HG02981 (cell line): ENCODE results near the gene IL23R.

ENCODE experiments used
- ATAC-seq: cut with Tn5 transposase; IDR thresholded peaks from one replicate; pipeline ENCODE4 v1.9.1; 2021; ENCODE audit warnings: mild to moderate bottlenecking, moderate library complexity; ENCODE audit not compliant: unreplicated experiment

IL23R gene

DNA sequence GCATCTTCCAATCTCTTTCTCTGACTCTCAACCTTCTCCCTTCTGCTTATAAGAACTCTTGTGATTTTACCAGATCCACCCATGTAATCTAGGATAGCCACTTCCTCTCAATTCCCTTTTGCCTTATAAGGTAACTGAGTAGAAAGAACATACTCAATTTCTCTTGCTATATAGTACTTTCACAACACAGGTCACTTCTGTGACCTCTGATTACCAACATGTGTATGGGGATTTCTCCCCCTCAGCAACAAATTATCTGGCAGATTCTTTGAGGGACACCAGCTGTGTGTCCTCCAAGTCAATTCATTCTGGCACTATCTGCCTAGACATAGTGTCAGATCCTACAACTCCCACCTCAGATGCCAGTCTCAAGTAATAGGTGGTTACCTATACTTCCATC is 62.5 kb downstream of the IL23R start:
- peak; percentile 59 for ATAC-seq

DNA sequence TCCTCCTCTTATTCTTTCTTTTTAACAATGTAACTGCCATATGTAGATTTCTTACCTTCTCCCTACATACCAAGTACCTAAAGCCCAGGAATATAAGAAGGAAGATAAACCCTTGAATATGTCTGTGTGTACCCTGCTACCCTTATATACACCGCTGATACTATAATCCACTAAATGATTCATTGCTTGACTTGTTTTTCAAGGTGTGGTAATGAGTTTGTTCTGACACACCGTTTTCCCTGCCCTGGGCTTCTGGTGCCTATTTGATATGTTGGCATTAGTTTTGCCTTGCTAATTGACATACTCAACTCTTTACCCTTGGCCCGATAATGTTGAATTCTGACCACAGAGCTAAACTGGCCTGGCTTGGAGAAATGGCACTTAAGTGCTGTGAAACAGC is 64.3 kb downstream of the IL23R start:
- no peak for ATAC-seq

DNA sequence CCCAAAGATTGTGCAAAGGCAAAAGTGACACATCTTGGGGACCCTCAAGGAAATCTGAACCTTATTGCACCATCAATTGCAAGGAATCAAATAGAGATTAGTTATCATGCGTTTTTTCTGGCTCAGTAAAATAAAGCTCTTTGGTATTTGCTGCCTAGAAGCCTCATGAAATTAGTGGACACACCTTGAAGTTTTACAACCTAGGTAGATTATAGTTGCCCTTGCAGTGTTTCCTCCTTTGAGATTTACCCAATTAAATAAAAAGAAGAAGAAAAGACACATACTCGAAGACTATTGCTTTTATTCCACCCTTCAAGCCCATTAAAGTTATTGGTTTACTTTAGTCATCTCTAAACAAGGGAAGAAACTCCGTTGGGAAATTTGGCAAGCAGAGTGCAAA is 70.0 kb downstream of the IL23R start:
- ATAC-seq: no peak

DNA sequence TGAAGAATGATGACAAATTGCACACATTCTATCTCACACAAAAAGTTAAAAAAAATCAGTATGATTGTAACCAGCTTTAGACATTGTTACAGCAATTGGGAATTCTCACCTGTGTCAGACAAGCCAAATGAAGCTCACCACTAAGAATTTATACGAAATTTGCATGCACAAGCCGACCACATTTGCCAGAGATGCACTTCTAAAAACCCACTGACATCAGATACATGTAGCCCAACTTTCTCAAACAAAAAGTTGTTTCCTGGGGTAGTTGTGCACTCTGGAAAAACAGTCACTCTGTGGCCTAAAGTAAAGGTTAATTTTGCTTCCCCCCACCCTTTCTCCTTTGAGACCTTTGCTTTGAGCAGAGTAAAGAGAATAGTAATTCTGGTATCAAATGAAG is 73.5 kb downstream of the IL23R start:
- ATAC-seq: no peak

DNA sequence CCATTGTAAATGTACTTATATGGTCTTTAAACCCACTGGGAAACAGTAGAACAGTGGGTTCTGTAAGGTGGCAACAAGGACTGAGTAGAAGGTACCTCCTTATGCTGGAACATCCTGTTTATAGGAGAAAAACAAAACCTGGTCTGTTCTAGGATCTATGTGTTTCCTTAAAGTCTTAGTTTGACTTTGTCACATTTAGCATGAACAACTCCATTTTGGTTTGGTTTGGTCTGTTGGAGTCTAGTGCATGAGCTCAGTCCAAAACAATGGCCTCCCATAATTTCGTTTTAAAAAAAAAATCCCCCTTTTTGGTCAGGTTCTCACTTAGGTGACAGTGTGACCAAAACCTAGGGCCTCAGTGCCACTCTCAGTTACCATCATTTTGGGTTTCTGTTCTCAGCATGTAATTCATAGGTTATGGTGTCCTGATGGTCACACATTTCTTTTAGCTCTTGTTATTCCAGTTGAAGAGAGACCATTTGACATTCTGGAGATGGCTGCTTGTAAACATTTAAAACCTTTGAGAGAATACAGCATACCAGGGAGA is 75.0 kb downstream of the IL23R start:
- ATAC-seq: no peak

DNA sequence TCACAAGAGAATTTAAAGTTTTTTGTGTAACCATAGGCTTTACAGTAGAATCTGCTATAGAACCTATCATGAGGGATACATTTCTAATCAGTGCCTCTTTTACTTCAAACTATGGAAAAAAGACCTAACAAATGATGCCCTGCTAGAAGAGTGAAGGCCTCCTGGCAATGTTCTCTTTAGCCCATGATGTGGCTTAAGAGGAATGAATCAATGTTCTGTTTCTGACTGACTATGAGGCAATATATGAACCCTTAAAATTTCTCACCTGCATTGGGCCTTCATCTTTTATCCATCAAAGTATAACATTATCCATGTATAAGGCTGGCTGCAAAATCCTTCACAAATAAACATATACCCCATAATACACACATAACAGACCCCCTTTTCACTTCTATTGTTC is 75.8 kb downstream of the IL23R start:
- ATAC-seq: no peak

DNA sequence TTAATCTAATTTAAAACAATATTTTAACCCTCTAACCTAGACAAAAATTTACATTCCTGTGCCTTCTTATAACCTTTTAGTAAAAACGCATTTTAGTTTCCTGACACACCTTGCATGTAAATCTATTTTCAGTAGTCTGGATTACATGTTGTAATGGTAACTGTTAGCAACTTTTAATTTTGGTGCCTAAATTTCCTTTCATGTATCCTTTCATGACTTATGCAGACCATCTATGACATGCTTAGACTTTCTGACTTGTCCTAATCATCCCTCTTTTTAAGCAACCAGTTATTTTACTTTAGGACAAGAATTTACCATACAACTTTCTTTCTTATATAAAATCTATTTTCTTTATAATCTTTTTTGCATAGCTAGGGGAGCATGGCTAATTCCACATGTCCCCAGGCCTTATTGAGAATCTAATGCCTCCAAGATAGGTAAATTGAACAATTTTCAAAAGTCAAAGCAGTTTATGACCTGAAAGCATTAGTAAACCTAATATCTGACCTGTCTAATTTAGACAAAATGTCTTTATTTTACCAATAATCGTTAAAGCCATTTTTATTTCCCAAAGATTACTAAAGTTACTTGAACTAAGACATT is 83.9 kb downstream of the IL23R start:
- no peak for ATAC-seq

DNA sequence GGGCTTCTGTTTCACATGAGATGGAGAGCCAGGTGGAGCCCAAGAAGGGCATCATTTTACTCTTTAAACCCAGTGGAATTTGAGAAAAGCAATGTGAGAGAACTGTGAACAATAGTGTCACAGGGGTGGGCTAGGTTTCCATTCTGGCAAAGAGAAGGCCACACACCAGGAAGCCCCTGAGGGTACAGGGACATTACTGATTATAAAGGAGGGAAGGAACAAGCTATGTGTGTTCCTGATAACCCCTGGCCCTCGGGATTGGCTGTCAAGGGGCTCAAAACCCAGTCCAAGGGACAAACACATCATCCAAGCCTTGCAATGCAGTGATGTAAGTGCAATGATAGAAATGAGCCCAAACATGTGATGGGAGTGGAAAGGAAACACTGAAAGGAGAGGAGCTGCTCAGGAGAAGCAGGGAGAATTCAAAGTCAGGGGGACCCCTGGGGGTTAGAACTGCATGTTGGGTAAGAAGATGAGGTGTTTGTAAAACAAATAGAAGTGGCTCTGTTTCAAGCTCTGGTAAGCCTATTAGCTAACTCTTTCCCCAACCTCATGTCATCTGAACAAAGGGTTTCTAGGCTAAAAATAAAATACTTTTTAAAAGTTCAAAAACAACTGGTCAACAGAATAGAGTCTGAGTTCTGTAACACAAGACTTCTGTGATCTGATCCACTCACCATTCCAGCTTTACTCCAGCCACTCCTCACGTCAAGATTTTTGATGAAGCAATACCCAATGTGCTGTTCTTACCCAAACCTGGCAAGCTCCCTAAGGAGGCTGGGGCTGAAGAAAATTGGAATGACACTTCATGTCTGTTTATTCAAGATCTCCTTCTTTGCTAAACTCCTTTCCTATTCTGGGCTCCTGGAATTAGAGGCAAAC is 90.3 kb downstream of the IL23R start:
- ATAC-seq: no peak

DNA sequence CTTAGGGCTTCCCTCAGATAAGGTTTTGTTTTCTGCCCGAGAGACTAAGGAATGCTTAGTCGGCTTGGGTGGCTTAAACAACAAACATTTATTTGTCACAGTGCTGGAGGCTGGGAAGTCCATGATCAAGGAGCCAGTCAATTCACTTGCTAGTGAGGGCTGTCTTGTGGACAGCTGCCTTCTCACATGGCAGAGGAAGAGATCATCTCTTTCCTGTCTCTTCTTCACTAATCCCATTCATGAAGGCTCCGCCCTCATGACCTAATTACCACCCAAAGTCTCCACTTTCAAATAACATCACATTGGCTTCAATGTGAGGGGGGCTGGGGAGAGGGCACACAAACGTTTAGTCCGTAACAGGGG is 90.9 kb downstream of the IL23R start:
- no peak for ATAC-seq

DNA sequence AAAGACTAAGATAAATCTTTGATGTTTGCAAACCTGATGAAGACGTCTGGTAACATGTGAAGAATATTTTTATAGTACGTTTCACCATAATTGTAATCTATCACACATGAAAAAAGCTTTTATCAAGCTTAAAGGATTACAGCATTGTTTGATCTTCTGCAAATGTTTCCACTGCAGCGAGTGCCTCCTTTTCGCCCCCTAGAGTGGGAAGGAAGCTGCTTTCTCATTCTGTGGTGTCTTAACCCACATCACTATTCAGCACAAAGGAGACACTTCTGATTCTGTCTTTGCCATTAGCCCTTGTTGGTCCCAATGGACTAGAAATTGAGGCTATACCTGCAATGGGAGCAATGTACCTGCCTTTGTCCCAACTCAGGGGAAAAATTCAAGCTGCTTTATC is 95.4 kb downstream of the IL23R start:
- no peak for ATAC-seq

DNA sequence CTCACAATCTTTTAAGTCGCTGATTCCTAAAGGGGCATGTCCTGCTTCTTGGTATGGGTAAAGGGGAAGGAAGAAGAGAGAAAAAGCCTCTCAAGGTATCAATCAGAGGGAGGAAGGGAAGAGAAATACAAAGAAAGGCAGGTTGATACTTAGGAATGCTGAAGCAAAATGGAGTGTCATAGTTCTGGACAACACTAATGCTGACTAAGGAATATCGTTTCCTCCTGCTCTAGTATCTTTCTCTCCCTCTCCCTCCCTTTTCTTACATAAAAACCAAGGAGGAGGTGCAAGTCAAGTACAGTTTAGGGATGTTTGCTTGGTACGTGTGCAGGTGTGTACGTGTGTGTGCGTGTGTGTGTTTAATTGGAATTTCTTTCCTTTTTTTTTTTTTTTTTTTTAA is 96.5 kb downstream of the IL23R start:
- no peak for ATAC-seq

DNA sequence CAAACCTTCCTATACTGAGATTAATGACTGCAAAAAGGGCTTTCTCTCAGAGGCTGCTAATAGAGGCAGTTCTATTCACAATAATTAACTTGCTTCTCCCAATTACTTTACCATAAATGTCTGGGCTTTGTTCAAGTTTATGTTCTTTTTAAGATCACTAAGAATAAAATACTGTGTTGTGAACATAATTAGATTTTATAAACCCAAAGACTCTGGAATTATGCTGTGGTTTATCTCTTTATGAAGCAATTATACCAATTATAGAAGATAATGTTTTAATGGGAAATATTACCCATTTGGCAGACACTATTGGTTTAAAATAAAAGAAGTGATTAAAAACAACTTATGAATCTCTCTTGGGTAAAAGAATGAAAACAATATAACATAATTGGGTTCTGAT is 97.9 kb downstream of the IL23R start:
- ATAC-seq: no peak

DNA sequence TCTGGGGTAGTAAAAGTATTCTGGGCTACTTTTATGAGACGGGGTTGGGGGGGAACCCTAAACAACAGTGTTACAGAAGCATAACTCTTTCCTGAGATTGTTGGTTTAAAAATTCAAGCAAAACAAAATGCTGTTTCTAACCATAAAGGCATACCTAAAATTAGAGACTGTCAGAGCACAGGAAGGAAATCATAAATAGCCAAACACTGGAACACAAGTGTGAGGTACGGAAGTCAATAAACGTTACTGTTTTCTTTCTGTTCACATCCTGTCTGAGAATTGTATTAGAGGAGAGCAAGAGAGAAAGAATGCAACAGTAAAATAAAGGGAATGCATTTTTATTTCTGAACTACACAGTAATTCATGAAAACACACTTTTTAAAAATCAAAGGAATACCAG is 98.6 kb downstream of the IL23R start:
- no peak for ATAC-seq

DNA sequence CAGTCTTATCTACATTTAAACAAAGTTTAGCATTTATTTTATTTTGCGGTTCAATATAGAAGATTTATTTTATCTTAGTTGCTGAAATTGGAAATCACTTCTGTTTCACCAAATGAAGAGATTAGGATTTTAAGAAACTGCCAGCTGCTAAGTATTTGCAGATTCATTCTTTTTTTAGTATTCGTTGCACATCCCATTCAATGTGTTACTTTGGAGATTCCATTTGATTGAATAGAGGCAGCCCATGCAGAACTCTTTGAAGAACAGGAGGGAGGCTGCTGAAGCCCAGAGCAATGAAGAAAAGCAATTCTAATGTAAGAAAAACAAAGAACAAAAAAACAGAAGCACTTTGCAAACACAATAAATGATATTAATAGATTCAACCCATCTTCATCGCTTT is 102.8 kb downstream of the IL23R start:
- no peak for ATAC-seq

DNA sequence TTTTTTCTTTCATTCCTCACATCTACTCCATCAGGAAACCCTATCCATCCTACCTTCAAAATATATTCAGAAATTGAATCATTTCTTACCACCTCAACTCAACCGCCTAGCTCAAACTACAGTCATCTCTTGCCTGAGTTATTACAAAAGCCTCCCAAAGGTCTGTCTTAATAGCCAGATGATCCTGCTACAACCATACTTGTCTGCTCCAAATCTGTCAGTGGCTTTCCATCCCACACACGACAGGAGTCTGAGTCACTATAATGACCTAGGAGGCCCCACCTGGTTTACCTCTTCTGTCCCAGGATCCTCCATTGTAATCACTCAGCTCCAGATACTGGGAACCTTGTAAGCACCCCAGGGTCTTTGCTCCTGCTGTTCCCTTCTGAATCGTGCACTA is 104.3 kb downstream of the IL23R start:
- ATAC-seq: no peak

DNA sequence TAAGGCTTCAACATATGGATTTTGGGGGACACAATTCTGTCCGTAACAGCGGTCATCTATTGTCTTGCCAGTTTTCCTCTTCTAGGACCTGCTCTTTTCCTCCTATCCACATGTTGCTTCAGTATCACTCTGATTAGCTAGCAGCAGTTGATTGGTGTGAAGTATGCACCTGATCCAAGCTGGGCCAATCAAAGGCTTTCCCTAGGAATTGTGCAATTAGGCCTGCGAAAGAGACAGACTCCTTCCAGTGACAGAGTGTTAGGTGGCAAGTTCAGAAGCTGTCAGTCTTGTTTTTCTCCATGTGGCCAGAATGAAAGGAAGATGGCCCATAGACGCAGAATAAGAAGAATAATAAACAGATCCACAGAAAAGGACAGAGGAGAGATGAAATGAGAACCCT is 107.3 kb downstream of the IL23R start:
- ATAC-seq: no peak

DNA sequence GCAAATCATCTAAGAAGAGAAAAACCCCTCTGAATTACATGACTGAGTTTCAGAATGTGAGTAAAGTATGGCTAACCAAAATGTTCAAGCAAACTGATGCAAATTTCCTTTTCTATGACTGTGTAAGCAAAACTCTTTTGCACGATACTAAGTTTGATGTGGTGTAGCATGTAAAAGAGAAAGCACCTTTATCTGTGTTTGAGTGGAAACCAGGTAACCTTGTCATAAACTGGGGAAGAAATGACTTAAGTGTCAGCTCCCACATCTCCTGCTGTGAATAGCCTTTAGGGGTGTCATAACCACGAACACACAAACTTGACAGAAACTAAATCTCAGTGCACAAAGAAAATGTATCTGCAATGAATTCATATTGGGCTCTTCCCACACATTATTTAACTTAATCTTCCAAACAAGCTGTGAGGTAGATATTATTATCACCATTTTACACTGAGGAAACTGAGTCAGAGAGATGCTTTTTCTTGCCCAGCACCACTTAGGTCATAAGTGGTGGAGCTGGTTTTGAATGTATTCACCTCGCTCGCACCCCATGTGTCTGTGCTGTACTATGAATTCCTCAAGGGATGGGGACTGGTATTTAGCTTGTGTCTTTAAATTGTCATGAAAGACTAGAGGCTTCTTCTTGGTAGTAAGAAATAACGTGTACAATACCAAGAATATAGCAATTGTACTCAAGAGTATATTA is 108.5 kb downstream of the IL23R start:
- ATAC-seq: peak; percentile 81

DNA sequence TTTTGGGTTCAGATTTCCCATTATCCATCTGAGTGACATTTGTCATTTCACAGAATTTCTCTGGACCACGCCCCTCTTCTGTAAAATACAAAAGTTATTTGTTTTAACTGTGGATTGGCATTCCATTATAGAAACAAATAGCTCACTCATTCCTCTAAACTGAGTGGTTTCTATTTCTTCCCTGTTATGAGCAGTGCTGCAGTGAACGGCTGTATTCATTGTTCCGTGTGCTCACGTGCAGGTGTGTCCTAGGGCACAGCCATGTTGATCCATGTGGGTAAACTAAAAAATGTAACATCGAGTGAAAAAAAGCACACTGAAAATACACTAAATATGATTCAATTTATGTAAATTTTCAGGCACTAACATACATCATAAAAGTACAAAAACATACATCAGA is 114.4 kb downstream of the IL23R start:
- ATAC-seq: no peak

DNA sequence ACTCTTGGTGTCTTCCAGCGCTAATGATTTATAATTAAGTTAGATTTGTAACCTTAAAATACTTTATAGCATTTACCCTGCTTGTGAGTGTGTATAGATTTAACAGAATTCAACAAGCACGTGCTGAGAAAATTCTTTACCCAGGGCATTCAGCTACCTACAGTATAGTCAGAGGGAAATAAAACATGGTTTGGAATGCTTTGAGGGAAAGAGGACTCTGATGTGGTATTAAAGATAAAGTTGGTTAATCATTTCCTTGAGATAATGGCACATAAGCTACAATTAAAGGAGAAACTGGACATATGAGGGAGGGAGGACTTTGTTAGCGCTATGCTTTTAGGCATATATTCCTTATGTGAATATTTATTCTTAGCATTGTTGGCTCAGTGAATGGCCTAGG is 115.0 kb downstream of the IL23R start:
- no peak for ATAC-seq

DNA sequence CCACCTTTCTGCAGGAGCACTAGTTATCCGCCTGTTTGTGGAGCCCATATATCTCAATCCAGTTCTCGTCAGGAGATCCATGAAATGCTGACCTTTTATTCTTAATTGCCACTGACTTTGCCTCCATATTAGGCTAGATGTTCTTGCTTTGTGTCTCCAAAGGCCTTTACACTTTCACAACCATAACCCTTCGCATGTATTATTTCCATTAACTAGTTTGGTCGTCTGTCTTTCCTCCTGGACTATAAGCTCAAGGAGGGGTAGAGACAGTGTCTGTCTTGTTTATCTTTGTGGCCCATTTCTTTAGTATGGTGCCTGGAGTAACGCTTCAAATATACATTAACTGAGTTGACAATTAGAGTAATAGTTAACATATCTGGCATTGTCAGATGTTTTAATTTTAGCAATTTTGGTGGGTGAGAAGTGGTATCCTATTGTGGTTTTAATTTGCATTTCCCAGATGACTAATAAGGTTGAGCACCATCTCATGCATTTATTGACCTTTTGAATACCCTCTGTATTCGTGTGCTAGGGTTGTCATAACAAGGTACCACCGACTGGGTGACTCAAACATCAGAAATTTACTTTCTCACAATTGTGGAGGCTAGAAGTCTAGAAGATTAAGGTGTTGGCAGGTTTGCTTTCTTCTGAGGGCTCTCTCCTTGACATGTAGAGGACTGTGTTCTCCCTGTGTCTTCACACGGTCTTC is 119.7 kb downstream of the IL23R start:
- peak; percentile 95 for ATAC-seq

DNA sequence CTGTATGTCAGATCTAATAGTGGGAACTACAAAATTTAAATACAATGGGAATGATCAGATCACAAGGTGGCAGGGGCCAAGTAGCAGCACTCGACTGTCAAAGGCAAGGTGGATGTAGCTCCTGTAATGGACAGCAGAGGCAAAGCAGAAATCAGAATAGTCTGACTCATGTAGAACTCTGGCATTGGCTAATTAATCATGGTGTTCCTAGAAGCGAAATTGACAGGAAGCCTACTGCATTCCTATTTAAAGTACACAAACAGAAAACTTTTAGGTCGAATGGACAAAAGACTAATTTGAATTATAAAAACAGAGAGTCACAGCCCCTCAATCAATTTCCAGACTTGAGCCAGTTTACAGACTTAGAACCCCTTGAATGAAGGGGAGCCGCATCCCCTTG is 124.0 kb downstream of the IL23R start:
- ATAC-seq: no peak
